Activated CD8-positive, alpha-beta T cell treated with anti-CD3 and anti-CD28 coated beads, Interleukin-2, amount 10 ng/mL, durations not matched to agents 7 days and 5 days (primary cell): ENCODE data around the gene ETNK2. TPM values are rescaled to one million over a fixed set of nuclear protein-coding genes. Genes with fewer than 3 reads are reported as not detected.

ENCODE experiments used
- total RNA-seq, 2 experiments: library from RNA; stranded (reverse); gene quantifications; one replicate each; pipeline ENCODE4 v1.2.3, GENCODE V29; 2021

ETNK2 gene
- total RNA-seq, 2 experiments from 2014 or later, result 0.11 TPM; not detected in 1

Other genes with a start within 250 kb of the ETNK2 start
- gene SOX13, start 78.9 kb downstream of the ETNK2 start, total RNA-seq, result 1 to 10 TPM in 1 of 2 experiments, under 1 TPM in 1; 0.37 to 1.2 TPM
- not detected for gene REN, start 14.3 kb upstream of the ETNK2 start, total RNA-seq
- gene KISS1, start 44.4 kb upstream of the ETNK2 start, total RNA-seq, result not detected
- not detected for gene GOLT1A, start 61.9 kb upstream of the ETNK2 start, total RNA-seq
- gene PLEKHA6, start 207.9 kb upstream of the ETNK2 start, total RNA-seq, result under 1 TPM; 0.26 to 0.29 TPM